GM21367 (cell line): ENCODE results near the gene MAN2A1.

Experiments used
- ATAC-seq: cut with Tn5 transposase; IDR thresholded peaks from one replicate; pipeline ENCODE4 v1.9.1; 2021; ENCODE audit not compliant: unreplicated experiment

MAN2A1 gene

GRCh38 chr5:109678447-109678846, 11.3 kb upstream of the MAN2A1 start:
- no peak for ATAC-seq

DNA sequence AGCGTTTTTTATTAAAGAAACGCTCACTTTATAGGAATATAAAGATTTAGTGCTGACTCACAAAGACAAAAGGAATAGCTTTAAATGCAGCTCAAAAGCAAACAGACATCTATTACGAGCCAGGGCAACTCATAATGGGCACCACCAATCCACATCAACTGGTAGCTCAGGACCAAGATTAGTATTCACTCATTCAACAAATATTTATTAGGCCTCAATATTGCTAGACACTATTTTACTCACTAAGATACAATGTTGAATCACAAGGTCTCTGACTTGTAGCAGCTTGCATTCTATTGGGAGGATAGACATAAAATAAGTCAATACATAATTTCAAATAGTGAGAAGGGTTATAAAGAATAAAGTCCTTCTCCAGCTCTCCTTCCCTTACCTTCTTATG, 8.0 kb upstream of the MAN2A1 start:
- no peak for ATAC-seq

GRCh38 chr5:109682383-109682782, 7.3 kb upstream of the MAN2A1 start:
- ATAC-seq, result no peak

- no peak for ATAC-seq
These were observed 3.8 kb upstream of the MAN2A1 start for GRCh38 chr5:109685916-109686315.

GRCh38 chr5:109688630-109688969, 1.1 kb upstream of the MAN2A1 start:
- no peak for ATAC-seq

DNA sequence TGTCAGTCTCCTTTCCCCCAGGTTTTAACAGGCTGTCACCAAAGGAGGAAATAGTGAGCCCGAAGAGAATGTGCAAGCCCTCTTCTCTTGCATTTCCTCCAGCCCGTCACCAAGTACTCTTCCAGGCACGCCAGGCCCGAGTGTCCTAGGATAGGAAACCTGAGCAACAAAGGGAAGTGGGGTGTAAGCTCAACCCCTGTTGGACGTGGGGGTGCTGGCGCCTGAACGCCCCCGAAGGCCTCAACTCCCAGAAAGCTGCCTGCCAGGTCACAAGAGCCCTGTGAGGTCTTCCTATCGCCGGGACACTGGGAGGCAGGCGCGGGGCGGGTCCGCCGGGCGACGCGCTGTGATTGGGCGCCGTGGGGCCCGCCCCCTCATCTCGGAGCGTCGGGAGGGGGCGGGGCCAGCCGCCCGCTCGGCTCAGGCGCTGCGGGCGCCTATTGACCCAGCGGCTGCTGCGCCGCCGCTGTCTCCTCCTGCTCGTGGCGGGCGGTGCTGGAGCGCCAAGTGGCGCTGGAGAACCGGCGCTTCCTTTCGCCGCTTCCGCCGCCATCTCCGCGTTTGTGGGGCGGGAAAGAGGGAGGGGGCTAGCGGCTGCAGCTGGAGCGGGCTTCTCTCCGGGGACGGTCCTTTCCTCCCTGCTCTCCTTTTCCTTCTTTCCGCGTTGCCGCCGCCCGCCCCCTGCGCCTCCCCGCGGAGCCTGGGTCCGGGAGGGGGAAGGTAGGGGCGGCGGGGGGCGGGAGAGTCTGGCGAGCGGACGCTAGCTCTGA, 572 bp upstream of the MAN2A1 start:
- peak; percentile 74 for ATAC-seq

DNA sequence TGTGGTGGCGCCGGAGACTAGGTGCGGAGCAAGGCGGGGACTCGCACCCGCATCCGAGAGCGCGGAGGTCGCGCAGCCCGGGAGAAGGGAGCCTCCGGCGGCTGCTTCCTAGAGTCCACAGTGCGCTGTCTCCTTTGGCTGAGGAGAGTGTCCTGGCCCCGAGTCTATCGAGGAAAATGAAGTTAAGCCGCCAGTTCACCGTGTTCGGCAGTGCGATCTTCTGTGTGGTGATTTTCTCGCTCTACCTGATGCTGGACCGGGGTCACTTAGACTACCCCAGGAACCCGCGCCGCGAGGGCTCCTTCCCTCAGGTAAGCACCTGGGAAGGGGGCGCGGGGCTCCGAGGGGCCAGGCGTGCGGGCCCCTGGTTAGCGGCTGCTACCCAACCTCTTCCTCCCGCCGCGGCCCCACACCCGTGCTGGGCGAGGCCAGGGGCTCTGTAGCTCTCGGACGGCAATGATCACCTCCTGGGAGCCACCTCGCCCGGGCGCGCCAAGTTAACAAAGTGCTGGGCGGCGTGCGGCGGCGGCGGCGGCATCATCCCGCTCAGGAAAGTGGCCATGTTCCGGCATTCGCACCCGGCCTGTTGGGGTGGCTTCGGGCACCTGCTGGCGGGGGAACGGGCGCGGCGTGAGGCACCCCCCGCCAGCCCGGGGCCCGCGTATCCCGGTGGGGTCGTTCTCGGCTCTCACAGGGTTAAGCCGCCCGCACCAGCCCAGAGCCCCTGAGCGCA, 681 bp downstream of the MAN2A1 start:
- ATAC-seq, result no peak

- peak; percentile 10 for ATAC-seq
These were observed 1.3 kb downstream of the MAN2A1 start for GRCh38 chr5:109690975-109691574.

GRCh38 chr5:109691996-109692395, 2.3 kb downstream of the MAN2A1 start:
- no peak for ATAC-seq

DNA sequence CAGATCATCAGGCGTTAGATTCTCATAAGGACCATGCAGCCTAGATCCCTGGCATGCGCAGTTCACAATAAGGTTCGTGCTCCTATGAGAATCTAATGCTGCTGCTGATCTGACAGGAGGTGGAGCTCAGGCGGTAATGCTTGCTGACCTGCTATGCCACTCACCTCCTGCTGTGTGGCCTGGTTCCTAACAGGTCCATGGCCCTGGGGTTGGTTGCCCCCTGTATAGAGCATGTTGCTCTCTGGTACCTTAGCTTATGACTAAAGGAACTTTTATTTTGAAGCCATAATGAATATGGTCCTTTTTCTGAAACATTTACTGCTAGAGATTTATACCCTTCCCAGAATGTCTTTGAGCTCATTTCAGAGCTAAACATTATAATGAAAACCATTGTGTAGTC, 3.1 kb downstream of the MAN2A1 start:
- no peak for ATAC-seq

DNA sequence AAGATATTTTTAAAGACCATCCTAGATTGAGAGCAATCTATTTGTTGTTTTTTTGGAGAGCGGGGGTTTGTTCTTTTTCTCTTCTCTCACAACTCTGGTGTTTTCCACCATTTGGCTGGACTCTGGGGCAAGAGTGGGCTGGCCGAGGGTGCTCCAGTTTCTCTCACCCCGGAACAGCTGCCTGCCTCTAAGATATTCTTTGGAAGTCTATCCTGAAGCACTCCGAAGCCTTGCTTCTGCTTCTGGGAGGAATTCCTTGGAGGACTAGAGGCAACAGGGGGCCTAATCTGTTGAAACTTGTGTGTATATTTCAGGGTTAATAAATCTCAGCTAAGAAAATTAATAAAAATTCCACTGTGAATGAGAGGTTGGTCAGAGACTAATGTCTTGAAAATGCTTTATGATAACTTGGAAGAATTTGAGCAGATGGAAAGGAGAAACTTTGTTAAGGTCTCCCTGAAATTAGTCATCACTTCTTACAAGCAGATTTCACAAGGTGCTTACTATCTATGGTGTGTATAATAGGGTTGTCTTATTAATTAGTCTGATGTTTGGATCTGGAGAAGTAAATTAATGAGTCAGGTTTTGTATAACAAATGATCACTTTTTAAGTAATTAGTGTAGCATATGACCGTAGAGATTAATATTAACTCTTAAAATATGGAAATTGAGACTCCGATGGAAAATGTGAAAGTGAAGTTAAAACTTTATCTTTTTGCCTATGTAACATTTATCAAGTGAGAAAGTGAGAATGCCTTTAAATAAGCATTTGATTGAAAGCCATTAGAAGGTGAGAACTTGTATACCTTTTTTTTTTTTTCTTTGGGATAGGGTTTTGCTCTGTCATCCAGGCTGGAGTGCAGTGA, 4.0 kb downstream of the MAN2A1 start:
- no peak for ATAC-seq

- no peak for ATAC-seq
These were observed 4.7 kb downstream of the MAN2A1 start for GRCh38 chr5:109694451-109694891.

DNA sequence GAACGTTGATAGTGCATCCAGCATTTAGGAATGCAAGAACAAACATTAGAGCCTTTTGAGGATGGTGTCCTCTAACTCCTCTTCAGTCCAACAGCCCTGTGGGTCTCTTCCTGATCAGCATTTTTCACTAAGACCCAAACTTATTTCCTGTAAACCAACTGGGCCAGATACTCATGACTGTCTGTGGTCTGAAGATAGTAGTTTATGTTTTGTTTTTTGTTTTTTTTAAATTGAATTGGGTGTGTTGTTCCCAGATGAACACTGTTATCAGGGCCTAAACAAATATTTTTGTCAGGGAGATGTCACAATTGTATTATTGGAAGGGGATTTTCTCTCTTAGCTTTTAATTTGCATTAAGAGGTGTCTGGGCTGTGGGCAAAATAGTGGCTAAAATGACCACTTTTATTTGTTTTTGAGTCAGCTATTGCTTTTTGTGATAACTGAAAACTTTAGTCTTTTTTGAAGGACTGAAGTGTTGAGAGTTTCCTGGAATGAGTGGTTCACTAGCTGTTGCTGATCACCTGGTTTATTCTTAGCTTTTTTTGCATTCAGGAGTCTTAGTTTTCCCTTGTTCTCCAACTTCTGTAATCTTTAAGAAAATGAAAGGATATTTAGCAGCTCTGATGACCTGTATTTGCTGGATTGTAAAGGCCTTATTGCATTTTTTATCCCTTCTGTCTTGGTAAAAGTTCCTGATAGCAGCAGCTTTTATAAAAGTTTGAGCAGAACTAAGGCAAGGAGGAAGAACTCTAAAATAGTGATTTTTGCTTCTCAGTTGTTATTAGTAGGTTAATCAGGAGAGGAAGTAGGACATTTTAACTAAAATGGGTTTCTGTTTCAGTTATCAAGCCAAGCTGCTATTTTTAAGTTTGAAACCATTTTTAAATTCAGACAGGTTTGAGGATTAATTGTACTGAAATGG, 5.5 kb downstream of the MAN2A1 start:
- ATAC-seq, result peak; percentile 49

DNA sequence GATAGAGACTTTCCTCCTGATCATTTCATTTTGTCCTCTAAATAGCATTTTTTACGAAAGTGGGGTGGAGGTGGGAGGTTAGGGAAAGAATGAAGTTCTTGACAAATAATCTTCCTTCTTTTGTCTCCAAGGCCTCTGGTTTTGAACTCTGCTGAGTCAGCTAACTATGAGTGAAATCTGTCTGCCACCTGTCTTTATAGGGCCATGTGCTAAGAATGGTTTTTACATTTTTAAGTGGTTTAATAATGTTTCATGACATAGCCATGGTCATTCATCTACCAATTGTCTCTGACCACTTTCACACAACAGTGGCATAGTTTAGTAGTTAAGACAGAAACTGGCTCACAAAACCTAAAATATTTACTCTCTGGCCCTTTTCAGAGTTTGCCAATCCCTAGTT, 7.6 kb downstream of the MAN2A1 start:
- no peak for ATAC-seq

DNA sequence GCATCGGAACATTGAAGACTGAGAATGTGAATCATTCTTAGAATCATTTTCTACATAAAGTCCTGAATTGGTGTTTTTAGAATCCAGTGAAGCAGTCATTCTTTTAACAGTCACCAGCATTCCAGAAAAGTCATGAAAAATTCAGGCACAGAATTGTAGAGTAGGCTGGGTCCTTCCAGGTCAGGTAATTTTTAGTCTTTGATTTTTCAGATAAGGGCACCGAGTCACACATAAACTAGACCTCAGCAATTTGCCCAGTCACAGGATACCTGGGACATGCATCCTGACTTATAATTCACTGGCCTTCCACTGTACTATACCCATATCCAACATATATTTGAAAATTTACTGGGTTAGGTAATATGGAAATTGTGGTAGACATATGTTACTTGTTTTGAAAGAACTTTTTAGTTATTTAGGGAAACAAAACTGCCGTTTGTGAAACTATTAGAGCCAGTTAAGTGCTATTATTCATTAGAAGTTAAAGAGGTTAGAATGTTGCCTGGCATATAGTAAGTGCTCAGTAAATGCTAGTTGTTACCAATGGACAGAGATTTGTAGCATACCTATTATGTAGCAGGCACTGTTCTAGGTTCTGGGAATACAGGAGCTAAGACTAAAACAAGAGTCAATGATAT, 10.9 kb downstream of the MAN2A1 start:
- ATAC-seq, result no peak

GRCh38 chr5:109701252-109701651, 11.5 kb downstream of the MAN2A1 start:
- ATAC-seq, result no peak

DNA sequence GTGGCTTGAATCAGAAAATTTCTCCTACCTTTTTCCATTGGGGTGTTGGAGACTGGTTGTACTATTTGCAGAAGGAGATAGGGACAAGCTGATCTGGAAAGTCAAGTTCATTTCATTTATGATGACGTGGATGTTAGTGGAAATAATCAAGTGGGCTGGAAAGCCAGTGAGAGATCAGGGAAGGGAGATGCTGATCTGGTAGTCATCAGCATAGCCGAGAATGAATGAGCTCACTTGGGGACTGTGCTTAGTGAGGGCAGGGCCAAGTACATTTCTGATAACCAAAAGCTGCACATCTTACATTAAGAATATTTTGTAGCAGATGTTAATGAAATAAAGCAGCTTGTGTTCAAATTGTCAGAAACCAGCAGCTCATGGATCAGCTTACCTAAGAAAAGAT, 12.1 kb downstream of the MAN2A1 start:
- ATAC-seq, result no peak

GRCh38 chr5:109703166-109703565, 13.4 kb downstream of the MAN2A1 start:
- no peak for ATAC-seq

- ATAC-seq, result no peak
These were observed 14.1 kb downstream of the MAN2A1 start for GRCh38 chr5:109703829-109704228.
